Measurements from ENCODE around the gene TRERF1.
"Not testable (repeated sequence)": the region's sequence is repeated elsewhere in the genome, so short reads cannot be mapped to it uniquely, and the experiment has no call there.

The TRERF1 gene

DNA sequence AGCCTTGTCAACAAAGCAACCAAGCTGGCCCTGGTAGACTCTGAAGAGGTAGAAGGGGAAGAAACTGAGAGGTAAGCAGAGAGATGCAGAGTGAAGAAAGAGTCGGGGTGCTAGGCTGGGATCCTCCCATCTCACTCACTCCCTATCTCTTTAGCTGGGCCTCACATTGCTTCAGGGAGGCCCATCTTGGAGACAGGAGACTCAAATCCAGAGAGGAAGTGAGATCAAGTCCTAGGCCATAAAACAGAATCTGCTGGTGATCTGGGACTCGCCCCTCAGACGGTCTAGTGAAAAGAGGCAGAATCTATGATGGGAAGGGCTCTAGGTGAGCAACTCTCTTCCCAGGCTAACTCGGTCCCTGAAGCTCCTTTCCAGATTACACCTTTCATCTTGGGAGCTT lies 256.3 kb downstream of the TRERF1 start:
- FAIRE-seq (no peak), DNase-seq (ENCODE audit: insufficient read length) (no peak)
- TF ChIP-seq TAF1 (IDR thresholded peaks at IDR 0.05; ENCODE audit: borderline replicate concordance, low read depth, low read length) (no peak), POLR2A (IDR thresholded peaks at IDR 0.05; ENCODE audit: low read depth, low read length) (no peak), POLR2AphosphoS5 (IDR thresholded peaks at IDR 0.05; ENCODE audit: low read depth, low read length) (no peak)

DNA sequence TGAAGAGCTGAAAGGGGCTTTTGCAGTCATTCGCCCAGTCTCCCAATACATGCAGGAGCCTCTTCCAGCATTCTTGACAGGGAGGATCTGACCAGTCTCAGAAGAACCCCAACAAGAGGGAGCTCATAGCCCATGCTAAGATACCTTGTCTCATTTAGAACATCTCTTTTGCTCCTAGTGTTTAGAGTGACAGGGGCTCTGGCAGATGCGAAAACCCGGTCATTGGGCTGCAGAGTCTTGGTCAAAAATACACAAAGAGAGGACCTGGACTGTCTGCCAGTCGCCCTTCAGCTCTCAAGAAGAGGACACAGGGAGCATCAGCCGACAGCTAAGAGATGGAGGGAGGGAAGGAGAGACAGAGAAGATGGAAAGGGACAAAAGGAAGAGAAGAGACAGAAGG lies 257.7 kb downstream of the TRERF1 start:
- TF ChIP-seq TAF1 (IDR thresholded peaks at IDR 0.05; ENCODE audit: borderline replicate concordance, low read depth, low read length) = no peak
- no peak for TF ChIP-seq POLR2AphosphoS5 (IDR thresholded peaks at IDR 0.05; ENCODE audit: low read depth, low read length)
- no peak for TF ChIP-seq POLR2A (IDR thresholded peaks at IDR 0.05; ENCODE audit: low read depth, low read length)

DNA sequence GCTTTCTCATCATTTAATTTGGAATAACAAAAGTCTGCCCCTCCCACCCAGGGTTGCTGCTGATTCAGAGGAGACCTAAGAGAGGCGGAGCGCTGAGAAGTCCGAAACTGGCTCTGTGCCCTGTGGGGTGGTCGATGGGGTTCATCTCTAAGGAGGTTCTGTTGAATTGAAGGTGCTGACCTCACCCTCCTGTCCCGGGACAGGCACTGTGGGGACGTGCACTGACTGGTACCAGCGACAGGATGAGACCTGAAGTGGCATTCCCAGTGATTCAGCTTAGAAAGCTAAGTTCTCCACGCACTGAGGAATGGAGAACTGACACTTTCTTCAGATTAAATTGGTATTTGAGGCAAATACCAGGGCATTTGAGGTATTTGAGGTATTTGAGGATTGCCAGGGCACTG lies 258.2 kb downstream of the TRERF1 start:
- TF ChIP-seq POLR2AphosphoS5 (IDR thresholded peaks at IDR 0.05; ENCODE audit: low read depth, low read length) = no peak
- no peak for TF ChIP-seq POLR2A (IDR thresholded peaks at IDR 0.05; ENCODE audit: low read depth, low read length)
- TF ChIP-seq TAF1 (IDR thresholded peaks at IDR 0.05; ENCODE audit: borderline replicate concordance, low read depth, low read length) = no peak
- FAIRE-seq = no peak
- no peak for DNase-seq (ENCODE audit: insufficient read length)

More for the DNA sequence above, 257.7 kb downstream of the TRERF1 start:
- FAIRE-seq (no peak), DNase-seq (ENCODE audit: insufficient read length) (no peak)

- not testable (repeated sequence) for FAIRE-seq; DNase-seq (ENCODE audit: insufficient read length)
Observed at GRCh38 chr6:42192385-42192784, 259.3 kb downstream of the TRERF1 start.

DNA sequence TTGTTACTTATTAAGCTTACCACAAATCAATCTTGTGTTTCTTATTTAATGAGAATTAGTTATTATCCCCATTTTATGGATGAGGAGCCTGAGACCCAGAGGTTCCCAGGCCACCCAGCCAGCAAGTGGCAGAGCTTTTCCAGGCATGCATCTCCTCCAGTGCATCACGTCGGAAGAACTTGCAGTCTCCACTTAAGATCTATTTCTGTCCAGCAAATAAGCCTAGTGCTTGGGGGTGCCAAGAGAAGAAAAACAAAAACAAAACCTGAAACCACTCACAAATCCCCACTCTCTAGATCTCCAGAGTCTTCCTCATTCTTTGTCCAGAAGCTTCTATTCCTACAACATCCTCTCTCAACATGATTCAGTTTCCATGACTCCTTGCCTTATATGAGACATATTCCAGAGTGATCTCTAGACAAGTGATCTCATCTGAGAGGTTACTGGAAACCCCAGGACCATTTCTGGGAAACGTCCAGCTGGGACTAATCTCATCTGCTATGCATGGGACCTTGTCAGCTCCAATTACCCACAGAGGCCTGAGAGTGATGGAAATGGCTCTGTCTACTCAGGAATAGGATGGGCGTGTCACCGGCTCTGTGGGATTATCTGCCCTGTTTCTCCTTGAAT lies 261.1 kb downstream of the TRERF1 start:
- FAIRE-seq (no peak), DNase-seq (ENCODE audit: insufficient read length) (no peak)
- TF ChIP-seq POLR2AphosphoS5 (IDR thresholded peaks at IDR 0.05; ENCODE audit: low read depth, low read length) = no peak
- TF ChIP-seq POLR2A (IDR thresholded peaks at IDR 0.05; ENCODE audit: low read depth, low read length) = no peak
- TF ChIP-seq TAF1 (IDR thresholded peaks at IDR 0.05; ENCODE audit: borderline replicate concordance, low read depth, low read length) = no peak

GRCh38 chr6:42188406-42188805 lies 263.3 kb downstream of the TRERF1 start:
- FAIRE-seq = no peak
- no peak for TF ChIP-seq TAF1 (IDR thresholded peaks at IDR 0.05; ENCODE audit: borderline replicate concordance, low read depth, low read length)
- TF ChIP-seq POLR2AphosphoS5 (IDR thresholded peaks at IDR 0.05; ENCODE audit: low read depth, low read length) = no peak
- no peak for TF ChIP-seq POLR2A (IDR thresholded peaks at IDR 0.05; ENCODE audit: low read depth, low read length)

GRCh38 chr6:42185597-42185996 lies 266.1 kb downstream of the TRERF1 start:
- FAIRE-seq (no peak), DNase-seq (ENCODE audit: insufficient read length) (no peak)
- TF ChIP-seq POLR2A (IDR thresholded peaks at IDR 0.05; ENCODE audit: low read depth, low read length) (no peak), TAF1 (IDR thresholded peaks at IDR 0.05; ENCODE audit: borderline replicate concordance, low read depth, low read length) (no peak), POLR2AphosphoS5 (IDR thresholded peaks at IDR 0.05; ENCODE audit: low read depth, low read length) (no peak)

More at GRCh38 chr6:42188406-42188805, 263.3 kb downstream of the TRERF1 start:
- DNase-seq (ENCODE audit: insufficient read length) = no peak

DNA sequence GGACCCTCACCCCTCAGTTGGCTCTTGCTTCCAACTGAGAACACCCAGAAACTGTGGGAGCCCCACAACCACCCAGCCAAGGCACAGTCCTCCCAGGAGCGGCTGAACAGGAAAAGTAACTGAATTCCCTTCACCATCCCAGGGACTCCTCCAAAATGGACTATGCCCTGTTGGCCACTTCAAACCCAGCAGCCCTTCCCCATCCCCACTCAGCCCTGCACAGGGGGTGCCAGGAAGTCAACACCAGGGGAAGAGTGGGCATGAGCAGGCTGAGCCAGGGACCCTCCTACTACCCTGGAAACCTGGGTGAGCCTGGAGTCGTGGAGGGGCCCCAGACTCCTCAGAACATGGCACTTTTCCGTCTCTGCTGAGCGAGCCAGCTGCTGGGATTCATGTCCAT lies 267.3 kb downstream of the TRERF1 start:
- DNase-seq (ENCODE audit: insufficient read length) = no peak
- TF ChIP-seq TAF1 (IDR thresholded peaks at IDR 0.05; ENCODE audit: borderline replicate concordance, low read depth, low read length) (no peak), POLR2AphosphoS5 (IDR thresholded peaks at IDR 0.05; ENCODE audit: low read depth, low read length) (no peak), POLR2A (IDR thresholded peaks at IDR 0.05; ENCODE audit: low read depth, low read length) (no peak)
- no peak for FAIRE-seq

GRCh38 chr6:42182101-42182500 lies 269.6 kb downstream of the TRERF1 start:
- TF ChIP-seq POLR2AphosphoS5 (IDR thresholded peaks at IDR 0.05; ENCODE audit: low read depth, low read length) = no peak
- no peak for TF ChIP-seq POLR2A (IDR thresholded peaks at IDR 0.05; ENCODE audit: low read depth, low read length)
- TF ChIP-seq TAF1 (IDR thresholded peaks at IDR 0.05; ENCODE audit: borderline replicate concordance, low read depth, low read length) = no peak
- DNase-seq (ENCODE audit: insufficient read length) (no peak), FAIRE-seq (no peak)

GRCh38 chr6:42179945-42180313 lies 271.8 kb downstream of the TRERF1 start:
- DNase-seq (ENCODE audit: insufficient read length) = no peak
- no peak for FAIRE-seq
- no peak for TF ChIP-seq POLR2A (IDR thresholded peaks at IDR 0.05; ENCODE audit: low read depth, low read length)
- TF ChIP-seq TAF1 (IDR thresholded peaks at IDR 0.05; ENCODE audit: borderline replicate concordance, low read depth, low read length) = no peak
- TF ChIP-seq POLR2AphosphoS5 (IDR thresholded peaks at IDR 0.05; ENCODE audit: low read depth, low read length) = no peak

DNA sequence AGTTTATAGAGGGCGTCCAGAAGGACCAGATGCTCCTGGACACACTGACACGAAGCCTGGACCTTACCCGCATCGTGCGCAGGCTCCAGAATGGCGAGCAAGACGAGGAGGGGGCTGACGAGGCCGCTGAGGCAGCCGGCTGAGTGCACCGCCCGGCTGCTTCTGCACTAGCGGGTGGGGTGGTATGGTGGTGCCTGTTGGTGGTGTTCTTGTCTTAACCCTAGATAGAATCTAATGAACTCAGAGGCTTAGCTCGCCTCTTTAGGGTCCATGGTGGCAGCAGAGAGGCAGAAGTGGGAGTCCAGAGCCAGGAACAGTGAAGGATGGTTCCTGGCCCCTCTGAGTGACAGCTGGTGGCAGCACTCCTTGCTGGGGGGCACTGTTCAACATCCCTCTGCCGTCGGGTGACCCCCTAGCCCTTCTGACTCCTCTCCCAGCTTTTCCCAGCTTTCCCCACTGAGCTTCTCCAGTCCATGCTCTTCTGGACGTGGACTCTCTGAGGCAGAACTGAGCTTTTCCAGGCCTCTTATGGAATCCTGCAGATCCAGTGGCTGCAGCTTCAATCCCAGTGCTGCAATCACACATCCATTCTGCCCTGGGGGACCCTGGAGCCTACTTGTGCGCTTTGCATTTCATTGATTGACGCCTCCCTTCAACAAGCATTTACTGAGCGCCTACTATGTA lies 272.3 kb downstream of the TRERF1 start:
- DNase-seq (ENCODE audit: insufficient read length) = no peak
- FAIRE-seq = no peak
- TF ChIP-seq POLR2AphosphoS5 (IDR thresholded peaks at IDR 0.05; ENCODE audit: low read depth, low read length) (no peak), POLR2A (IDR thresholded peaks at IDR 0.05; ENCODE audit: low read depth, low read length) (no peak), TAF1 (IDR thresholded peaks at IDR 0.05; ENCODE audit: borderline replicate concordance, low read depth, low read length) (no peak)
